ENCODE measurements around the gene ST6GAL2.

Gene ST6GAL2

DNA sequence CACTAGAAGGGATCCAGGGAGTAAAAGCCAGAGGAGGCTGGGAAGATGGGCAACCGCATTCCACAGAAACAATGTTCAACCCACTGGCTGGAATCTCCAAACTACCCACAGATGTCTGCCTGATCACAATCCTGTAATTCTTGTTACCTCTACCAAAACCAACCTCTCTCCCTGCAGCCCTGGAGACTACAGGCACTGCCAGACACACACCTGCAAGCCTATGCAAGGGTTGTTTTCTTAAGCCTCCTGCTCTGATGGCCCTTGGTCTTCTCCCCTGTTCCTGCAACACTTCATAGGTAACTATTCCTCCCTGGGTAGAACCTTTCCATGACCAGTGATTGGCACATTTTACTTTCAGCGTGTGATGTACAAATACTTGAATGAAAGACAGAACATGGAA is 21.9 kb downstream of the ST6GAL2 start:
- no peak for DNase-seq
- Histone ChIP-seq H3K4me3 (ENCODE audit: control insufficient read depth in 1 of 7, extremely low read depth in 1 of 7, insufficient read depth in 4 of 7, low read depth in 2 of 7, low read length in 6 of 7) (no peak overlapping the region), H3K27me3 (replicated peaks in 2 of 5; ENCODE audit: control insufficient read depth in 4 of 5, insufficient read depth in 5 of 5, low read length in 4 of 5) (no peaks in the 10 kb centered on the region), H3K9me3 (ENCODE audit: control extremely low read depth in 1 of 5, control insufficient read depth in 4 of 5, insufficient read depth in 2 of 5, low read depth in 1 of 5, low read length in 4 of 5) (peaks cover 0 to 3% (median 0%) of the 10 kb centered on the region in 5 experiments), H3K36me3 (ENCODE audit: control insufficient read depth in 4 of 4, insufficient read depth in 4 of 4, low read length in 3 of 4) (no peaks in the 10 kb centered on the region), H3K4me1 (ENCODE audit: control extremely low read depth in 1 of 4, control insufficient read depth in 4 of 4, insufficient read depth in 4 of 4, low read length in 3 of 4) (peaks cover 0 to 7% (median 0%) of the 10 kb centered on the region in 4 experiments), H3K27ac (ENCODE audit: insufficient read depth in 1 of 2, low read depth in 1 of 2, low read length in 2 of 2, poor library complexity in 1 of 2, severe bottlenecking in 2 of 2) (no peak overlapping the region)
- WGBS (ENCODE audit: insufficient coverage) = 100% methylated on average over 1 of the region's 2 CpGs
- ChIA-PET CTCF (interaction anchor here (1.2 to 2.0 kb wide), 4 partner anchors 9 to 942 kb away, joined by 3 to 7 read pairs (median 4); no protein-coding TSS in a partner anchor), POLR2A (no interaction called here)

DNA sequence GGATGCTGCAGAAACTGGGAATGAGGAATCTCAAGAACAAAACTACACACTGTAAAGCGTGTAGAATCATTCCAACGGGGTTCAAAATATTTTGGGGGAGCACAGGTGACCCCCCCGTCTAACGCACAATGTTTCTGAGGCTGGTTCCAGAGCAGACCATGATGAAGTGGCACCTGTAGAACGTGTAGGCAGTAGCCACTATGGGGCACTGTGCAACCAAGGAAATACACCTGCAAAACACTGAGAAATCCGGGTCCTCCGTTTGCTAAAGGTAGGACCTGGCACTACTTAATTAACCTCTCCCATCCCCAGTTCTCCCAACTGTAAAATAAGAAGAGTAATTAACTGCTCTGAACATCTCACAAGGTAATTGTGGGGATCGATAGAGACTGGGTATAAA is 22.6 kb downstream of the ST6GAL2 start:
- Histone ChIP-seq H3K27me3 (replicated peaks in 2 of 5; ENCODE audit: control insufficient read depth in 4 of 5, insufficient read depth in 5 of 5, low read length in 4 of 5) (no peaks in the 10 kb centered on the region), H3K9me3 (ENCODE audit: control extremely low read depth in 1 of 5, control insufficient read depth in 4 of 5, insufficient read depth in 2 of 5, low read depth in 1 of 5, low read length in 4 of 5) (peaks cover 0 to 8% (median 2%) of the 10 kb centered on the region in 5 experiments), H3K4me1 (ENCODE audit: control extremely low read depth in 1 of 4, control insufficient read depth in 4 of 4, insufficient read depth in 4 of 4, low read length in 3 of 4) (peaks cover 0 to 7% (median 0%) of the 10 kb centered on the region in 4 experiments), H3K36me3 (ENCODE audit: control insufficient read depth in 4 of 4, insufficient read depth in 4 of 4, low read length in 3 of 4) (no peaks in the 10 kb centered on the region), H3K4me3 (ENCODE audit: control insufficient read depth in 1 of 7, extremely low read depth in 1 of 7, insufficient read depth in 4 of 7, low read depth in 2 of 7, low read length in 6 of 7) (no peak overlapping the region), H3K27ac (ENCODE audit: insufficient read depth in 1 of 2, low read depth in 1 of 2, low read length in 2 of 2, poor library complexity in 1 of 2, severe bottlenecking in 2 of 2) (no peak overlapping the region)
- CTCF ChIA-PET = interaction anchor here (0.6 to 2.0 kb wide), 4 partner anchors 8 to 909 kb away, joined by 3 to 7 read pairs (median 4); no protein-coding TSS in a partner anchor
- POLR2A ChIA-PET = no interaction called here
- WGBS (ENCODE audit: insufficient coverage) = 82% methylated on average over 3 of the region's 8 CpGs
- DNase-seq = peak in 1 of 3 donors; percentile 20

DNA sequence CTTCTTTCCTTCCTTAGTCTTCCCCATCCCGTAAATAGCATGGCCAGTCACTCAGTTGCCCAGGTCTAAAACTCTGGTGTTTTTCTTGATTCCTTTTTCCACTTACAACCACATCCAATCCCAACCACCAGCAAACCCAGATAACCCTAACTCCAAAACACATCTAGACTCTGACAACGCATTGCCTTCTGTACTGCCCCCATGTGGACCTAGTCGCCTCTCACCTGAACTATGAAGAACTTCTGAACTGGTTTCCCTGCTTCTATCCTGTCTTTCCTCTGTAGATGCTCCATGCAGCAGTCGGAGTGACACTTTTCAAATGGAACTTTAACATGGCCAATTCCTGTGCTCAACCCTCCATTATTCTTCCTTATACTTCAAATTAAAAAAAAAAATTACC is 26.5 kb downstream of the ST6GAL2 start:
- Histone ChIP-seq H3K36me3 (ENCODE audit: control insufficient read depth in 4 of 4, insufficient read depth in 4 of 4, low read length in 3 of 4) (no peaks in the 10 kb centered on the region), H3K9me3 (ENCODE audit: control extremely low read depth in 1 of 5, control insufficient read depth in 4 of 5, insufficient read depth in 2 of 5, low read depth in 1 of 5, low read length in 4 of 5) (peaks cover 0 to 8% (median 2%) of the 10 kb centered on the region in 5 experiments), H3K27me3 (replicated peaks in 2 of 5; ENCODE audit: control insufficient read depth in 4 of 5, insufficient read depth in 5 of 5, low read length in 4 of 5) (no peaks in the 10 kb centered on the region), H3K4me3 (ENCODE audit: control insufficient read depth in 1 of 7, extremely low read depth in 1 of 7, insufficient read depth in 4 of 7, low read depth in 2 of 7, low read length in 6 of 7) (no peak overlapping the region), H3K4me1 (ENCODE audit: control extremely low read depth in 1 of 4, control insufficient read depth in 4 of 4, insufficient read depth in 4 of 4, low read length in 3 of 4) (peaks cover 0 to 3% (median 0%) of the 10 kb centered on the region in 4 experiments), H3K27ac (ENCODE audit: insufficient read depth in 1 of 2, low read depth in 1 of 2, low read length in 2 of 2, poor library complexity in 1 of 2, severe bottlenecking in 2 of 2) (no peak overlapping the region)
- POLR2A ChIA-PET = no interaction called here
- no peak for DNase-seq
- CTCF ChIA-PET = no interaction called here
- WGBS (ENCODE audit: insufficient coverage) = 96% methylated on average over 4 of the region's 4 CpGs

DNA sequence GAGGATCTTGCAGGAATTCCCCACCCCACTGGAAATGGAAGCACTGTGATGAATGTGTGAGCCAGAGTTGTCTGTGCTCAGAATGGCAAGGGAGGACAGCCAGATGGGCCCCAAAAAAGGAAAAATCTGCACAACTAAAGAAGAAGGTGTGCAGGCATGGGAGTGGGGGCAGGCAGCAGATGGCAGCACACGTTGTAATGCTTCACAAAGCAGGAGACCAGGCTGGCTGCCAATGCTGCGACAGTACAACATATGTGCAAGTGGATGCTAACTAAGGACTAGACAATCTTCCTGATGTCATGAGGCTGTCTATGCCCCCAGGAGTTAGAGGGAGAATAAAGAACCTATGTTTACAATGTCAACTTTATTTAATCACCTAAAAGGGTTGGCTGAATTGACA is 27.2 kb downstream of the ST6GAL2 start:
- WGBS (ENCODE audit: insufficient coverage) = 94% methylated on average over 2 of the region's 2 CpGs
- Histone ChIP-seq H3K27me3 (replicated peaks in 2 of 5; ENCODE audit: control insufficient read depth in 4 of 5, insufficient read depth in 5 of 5, low read length in 4 of 5) (no peaks in the 10 kb centered on the region), H3K9me3 (ENCODE audit: control extremely low read depth in 1 of 5, control insufficient read depth in 4 of 5, insufficient read depth in 2 of 5, low read depth in 1 of 5, low read length in 4 of 5) (peaks cover 0 to 8% (median 2%) of the 10 kb centered on the region in 5 experiments), H3K4me1 (ENCODE audit: control extremely low read depth in 1 of 4, control insufficient read depth in 4 of 4, insufficient read depth in 4 of 4, low read length in 3 of 4) (peaks cover 0 to 3% (median 0%) of the 10 kb centered on the region in 4 experiments), H3K4me3 (ENCODE audit: control insufficient read depth in 1 of 7, extremely low read depth in 1 of 7, insufficient read depth in 4 of 7, low read depth in 2 of 7, low read length in 6 of 7) (no peak overlapping the region), H3K36me3 (ENCODE audit: control insufficient read depth in 4 of 4, insufficient read depth in 4 of 4, low read length in 3 of 4) (no peaks in the 10 kb centered on the region), H3K27ac (ENCODE audit: insufficient read depth in 1 of 2, low read depth in 1 of 2, low read length in 2 of 2, poor library complexity in 1 of 2, severe bottlenecking in 2 of 2) (no peak overlapping the region)
- CTCF ChIA-PET = no interaction called here
- POLR2A ChIA-PET = no interaction called here
- DNase-seq = no peak

DNA sequence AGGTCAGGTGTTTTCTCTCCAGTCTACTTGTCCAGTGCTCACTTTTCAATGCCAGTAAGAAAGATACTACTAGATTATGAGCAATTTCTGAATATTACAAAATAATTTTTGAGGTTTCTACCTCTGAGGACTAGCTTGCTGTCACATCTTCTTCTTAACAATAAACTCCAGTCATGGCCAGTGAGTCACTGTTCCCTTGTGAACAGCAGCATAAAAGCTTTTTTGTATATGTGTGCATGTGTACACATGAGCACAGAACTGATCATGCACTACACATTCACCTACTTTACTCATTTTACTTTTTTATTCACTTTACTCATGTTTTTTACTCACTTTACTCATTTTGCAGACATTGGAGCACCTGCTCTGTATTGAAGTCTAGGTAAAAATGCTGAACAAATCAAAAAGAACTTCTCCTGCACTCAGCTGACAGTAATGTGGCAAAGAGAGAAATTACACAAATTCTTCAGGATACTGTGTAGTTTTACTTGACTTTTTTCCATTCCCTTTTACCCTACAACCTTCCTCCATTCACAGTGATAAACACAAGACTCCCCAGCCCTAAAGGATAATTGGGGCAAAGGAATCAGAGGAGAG is 28.0 kb downstream of the ST6GAL2 start:
- DNase-seq = no peak
- CTCF ChIA-PET = interaction anchor here (1.2 kb wide), 1 partner anchor 29 kb away, joined by 3 read pairs; no protein-coding TSS in a partner anchor
- H3K36me3 ChIP-seq (ENCODE audit: control insufficient read depth in 4 of 4, insufficient read depth in 4 of 4, low read length in 3 of 4) = no peaks in the 10 kb centered on the region

DNA sequence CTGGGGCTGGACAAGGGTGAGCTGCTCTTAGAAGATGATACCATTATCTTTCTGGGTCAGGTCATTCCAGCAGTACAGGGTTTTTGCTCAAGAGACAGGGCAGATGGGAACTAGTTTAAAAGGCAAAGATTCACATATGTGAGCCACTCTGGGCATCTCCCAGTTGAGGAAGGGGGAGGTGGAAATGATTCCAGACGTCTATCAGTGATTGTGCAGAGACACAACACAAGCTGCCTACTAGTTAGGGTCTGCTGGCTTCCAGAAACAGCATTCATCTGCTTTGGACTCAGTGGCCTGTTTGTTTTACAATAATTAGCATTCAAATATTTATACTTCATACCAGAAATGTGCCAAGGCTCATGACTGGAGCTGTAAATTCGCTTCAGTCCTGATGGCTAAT is 32.3 kb downstream of the ST6GAL2 start:
- Histone ChIP-seq H3K4me1 (ENCODE audit: control extremely low read depth in 1 of 4, control insufficient read depth in 4 of 4, insufficient read depth in 4 of 4, low read length in 3 of 4) (peaks cover 0 to 10% (median 0%) of the 10 kb centered on the region in 4 experiments), H3K27ac (ENCODE audit: insufficient read depth in 1 of 2, low read depth in 1 of 2, low read length in 2 of 2, poor library complexity in 1 of 2, severe bottlenecking in 2 of 2) (no peak overlapping the region), H3K36me3 (ENCODE audit: control insufficient read depth in 4 of 4, insufficient read depth in 4 of 4, low read length in 3 of 4) (no peaks in the 10 kb centered on the region), H3K27me3 (replicated peaks in 2 of 5; ENCODE audit: control insufficient read depth in 4 of 5, insufficient read depth in 5 of 5, low read length in 4 of 5) (no peaks in the 10 kb centered on the region), H3K4me3 (ENCODE audit: control insufficient read depth in 1 of 7, extremely low read depth in 1 of 7, insufficient read depth in 4 of 7, low read depth in 2 of 7, low read length in 6 of 7) (no peak overlapping the region), H3K9me3 (ENCODE audit: control extremely low read depth in 1 of 5, control insufficient read depth in 4 of 5, insufficient read depth in 2 of 5, low read depth in 1 of 5, low read length in 4 of 5) (peaks cover 0 to 3% (median 2%) of the 10 kb centered on the region in 5 experiments)
- no peak for DNase-seq
- ChIA-PET POLR2A (no interaction called here), CTCF (no interaction called here)
- no CpG with 5 or more reads among the region's 2 CpGs for WGBS (ENCODE audit: insufficient coverage)

More for the DNA sequence above, 28.0 kb downstream of the ST6GAL2 start:
- Histone ChIP-seq H3K4me3 (ENCODE audit: control insufficient read depth in 1 of 7, extremely low read depth in 1 of 7, insufficient read depth in 4 of 7, low read depth in 2 of 7, low read length in 6 of 7) (no peak overlapping the region), H3K9me3 (ENCODE audit: control extremely low read depth in 1 of 5, control insufficient read depth in 4 of 5, insufficient read depth in 2 of 5, low read depth in 1 of 5, low read length in 4 of 5) (peaks cover 0 to 8% (median 2%) of the 10 kb centered on the region in 5 experiments), H3K4me1 (ENCODE audit: control extremely low read depth in 1 of 4, control insufficient read depth in 4 of 4, insufficient read depth in 4 of 4, low read length in 3 of 4) (no peaks in the 10 kb centered on the region), H3K27me3 (replicated peaks in 2 of 5; ENCODE audit: control insufficient read depth in 4 of 5, insufficient read depth in 5 of 5, low read length in 4 of 5) (no peaks in the 10 kb centered on the region), H3K27ac (ENCODE audit: insufficient read depth in 1 of 2, low read depth in 1 of 2, low read length in 2 of 2, poor library complexity in 1 of 2, severe bottlenecking in 2 of 2) (no peak overlapping the region)
- POLR2A ChIA-PET = no interaction called here

DNA sequence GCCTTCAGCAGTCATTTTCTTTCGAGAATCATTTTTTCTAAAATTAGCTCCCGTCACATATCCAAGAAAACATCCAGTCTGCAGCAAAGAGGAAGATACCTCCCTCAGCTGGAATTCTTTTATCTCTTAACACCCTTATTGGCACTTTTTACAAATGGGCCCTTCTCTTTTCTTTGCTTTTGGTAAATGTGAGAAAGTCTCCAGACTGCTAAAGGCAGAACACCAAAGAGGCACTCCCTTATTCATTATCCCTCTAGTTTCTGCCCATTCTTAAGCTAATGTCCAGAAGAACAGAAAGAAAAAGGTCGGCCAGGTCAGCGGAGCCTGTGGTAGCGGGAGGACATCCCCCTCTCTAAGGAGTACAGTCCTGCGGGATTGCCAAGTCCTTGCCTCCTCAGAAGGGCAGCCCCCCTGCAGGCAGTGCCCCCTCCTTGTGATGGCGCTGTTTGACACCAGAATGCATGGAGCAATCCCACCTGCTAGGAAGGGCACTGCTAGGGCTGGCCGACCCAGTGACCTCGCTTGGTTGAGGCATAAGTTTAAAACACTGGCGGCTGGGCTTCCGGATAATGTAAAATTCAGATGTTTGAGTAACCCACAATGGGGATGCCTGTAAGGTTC is 34.0 kb downstream of the ST6GAL2 start:
- Histone ChIP-seq H3K9me3 (ENCODE audit: control extremely low read depth in 1 of 5, control insufficient read depth in 4 of 5, insufficient read depth in 2 of 5, low read depth in 1 of 5, low read length in 4 of 5) (no peaks in the 10 kb centered on the region), H3K27me3 (replicated peaks in 2 of 5; ENCODE audit: control insufficient read depth in 4 of 5, insufficient read depth in 5 of 5, low read length in 4 of 5) (no peaks in the 10 kb centered on the region), H3K4me1 (ENCODE audit: control extremely low read depth in 1 of 4, control insufficient read depth in 4 of 4, insufficient read depth in 4 of 4, low read length in 3 of 4) (peaks cover 0 to 14% (median 0%) of the 10 kb centered on the region in 4 experiments), H3K4me3 (ENCODE audit: control insufficient read depth in 1 of 7, extremely low read depth in 1 of 7, insufficient read depth in 4 of 7, low read depth in 2 of 7, low read length in 6 of 7) (no peak overlapping the region), H3K36me3 (ENCODE audit: control insufficient read depth in 4 of 4, insufficient read depth in 4 of 4, low read length in 3 of 4) (no peaks in the 10 kb centered on the region), H3K27ac (ENCODE audit: insufficient read depth in 1 of 2, low read depth in 1 of 2, low read length in 2 of 2, poor library complexity in 1 of 2, severe bottlenecking in 2 of 2) (no peak overlapping the region)
- 98% methylated on average over 8 of the region's 11 CpGs for WGBS (ENCODE audit: insufficient coverage)
- DNase-seq = no peak
- ChIA-PET POLR2A (no interaction called here), CTCF (no interaction called here)
